Kidney (tissue), 14 donors: ENCODE measurements around the gene DIS3L2. TPM values are rescaled to one million over a fixed set of nuclear protein-coding genes. Genes with fewer than 3 reads are reported as not detected.
A peak's percentile ranks its signal among the peaks of the same experiment; 100 is the strongest.
"Not testable (repeated sequence)": the region's sequence is repeated elsewhere in the genome, so short reads cannot be mapped to it uniquely, and the experiment has no call there.

Source experiments
- DNase-seq, 5 donors: peaks; one replicate each; pipeline ENCODE4 v3.0.0-alpha.2; 2013 to 2020
- FAIRE-seq: peaks from 2 replicates; lab custom pipeline; 2012; peaks lifted over from hg19 to GRCh38; lab: Jason Lieb, UNC
- H3K27ac ChIP-seq, 2 donors: one replicate each; pipeline ENCODE4 v1.7.0; 2013; ENCODE audit warnings: low read depth in 2 of 2, low read length in 2 of 2, inconsistent platforms in 1 of 2
- H3K27me3 ChIP-seq: one replicate; pipeline ENCODE4 v1.7.1; 2013; ENCODE audit warnings: low read length, inconsistent platforms; ENCODE audit not compliant: control insufficient read depth, insufficient read depth
- H3K36me3 ChIP-seq, 3 donors: one replicate each; pipeline versions ENCODE4 v1.7.0 to v1.7.1; 2013; ENCODE audit warnings: low read length in 3 of 3, control low read depth in 1 of 3, inconsistent platforms in 1 of 3; ENCODE audit not compliant: insufficient read depth in 3 of 3, control insufficient read depth in 2 of 3
- H3K4me1 ChIP-seq, 3 donors: one replicate each; pipeline versions ENCODE4 v1.7.0 to v1.7.1; 2013; ENCODE audit warnings: low read length in 3 of 3, inconsistent platforms in 1 of 3, low read depth in 1 of 3; ENCODE audit not compliant: control insufficient read depth in 2 of 3, insufficient read depth in 2 of 3
- H3K4me3 ChIP-seq, 3 donors: one replicate each; pipeline versions ENCODE4 v1.7.0 to v1.8.1; 2013; ENCODE audit warnings: low read length in 3 of 3, control low read depth in 1 of 3, inconsistent platforms in 1 of 3
- H3K9ac ChIP-seq, 3 donors: one replicate each; pipeline versions ENCODE4 v1.7.0 to v1.7.1; 2013; ENCODE audit warnings: low read length in 3 of 3, control low read depth in 1 of 3, inconsistent platforms in 1 of 3
- H3K9me3 ChIP-seq, 3 donors: one replicate each; pipeline versions ENCODE4 v1.7.0 to v1.7.1; 2013; ENCODE audit warnings: low read length in 3 of 3, control low read depth in 1 of 3, inconsistent platforms in 1 of 3; ENCODE audit not compliant: control insufficient read depth in 2 of 3, insufficient read depth in 1 of 3
- intact Hi-C: fragments of 100-400 bp; cut with DNase I; formaldehyde crosslinking; loops from one replicate; pipeline ENCODE4 v1.11.1; 2022
- polyA plus RNA-seq: library from polyadenylated mRNA; stranded (reverse); fragments of 350-450 nt; fragmentation: Illumina TruSeq; extraction: RNeasy Lipid Tissue Mini Kit (QIAGEN cat#74804); gene quantifications from one replicate; pipeline ENCODE4 v1.2.3, GENCODE V29; 2014; ENCODE audit warnings: low read depth, low replicate concordance; ENCODE audit not compliant: insufficient read depth
- total RNA-seq: library from RNA; stranded (reverse); fragmentation: NEBNext Ultra II Directional; extraction: Animal tissue kit (Norgen Biotek cat#: 25700); gene quantifications from one replicate; pipeline ENCODE4 v1.2.1, GENCODE V29; 2021
- TF ChIP-seq, protein P1 (sequence below): IDR thresholded peaks from 3 replicates; pipeline ENCODE4 v1.5.1; 2012; ENCODE audit warnings: mild to moderate bottlenecking, moderate library complexity, borderline replicate concordance; ENCODE audit not compliant: insufficient read depth; ENCODE audit errors: extremely low read depth
- donor health status: control.
- donor health status: control.
- donor health status: control.
- donor health status: control.
- donor health status: control.
- donor health status: DM: yes; HTN: yes; CAD: no.
- donor health status: Normal renal cell carcinoma (clear cell type).

Gene DIS3L2
- total and polyA plus RNA-seq, 2 donors from 2014 or later: 12.3 to 47.7 TPM

DNA sequence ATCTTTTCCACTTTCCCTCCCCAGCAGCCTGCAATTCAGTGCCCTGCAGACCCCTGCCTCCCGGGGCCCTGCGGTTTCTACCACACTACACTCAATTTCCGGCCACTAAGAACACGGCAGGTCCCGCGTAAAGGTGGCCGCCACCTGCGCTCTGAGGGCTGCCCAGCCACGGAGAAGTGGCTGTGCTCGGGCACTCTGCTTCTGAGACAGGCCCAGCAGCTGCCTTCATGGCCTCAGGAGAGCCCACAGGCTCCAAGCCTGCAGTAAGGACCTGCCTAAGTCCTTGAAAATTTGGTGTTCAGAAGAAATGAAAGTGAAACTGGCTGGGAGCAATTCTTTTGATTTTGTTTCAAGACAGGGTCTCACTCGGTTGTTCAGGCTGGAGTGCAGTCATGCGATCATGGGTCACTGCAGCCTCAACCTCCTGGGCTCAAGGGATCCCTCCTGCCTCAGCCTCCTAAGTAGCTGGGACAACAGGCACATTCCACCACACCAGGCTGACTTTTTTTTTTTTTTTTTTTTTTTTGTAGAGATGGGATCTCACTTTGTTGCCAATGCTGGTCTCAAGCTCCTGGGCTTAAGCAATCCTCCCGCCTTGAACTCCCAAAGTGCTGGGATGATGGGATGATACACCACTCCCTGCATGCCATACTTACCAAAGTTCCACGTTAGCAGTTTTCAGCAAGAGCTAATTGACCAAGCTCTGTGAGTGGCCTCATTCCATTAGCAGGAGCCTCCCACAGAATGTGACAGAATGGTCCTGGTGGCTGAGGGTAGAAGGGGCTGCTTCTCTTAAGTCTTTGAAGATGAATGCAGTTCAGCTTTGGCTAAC lies 402.5 kb downstream of the DIS3L2 start:
- Histone ChIP-seq H3K4me1 (no peaks in the 10 kb centered on the region), H3K27ac (no peak overlapping the region), H3K9me3 (no peaks in the 10 kb centered on the region), H3K4me3 (no peak overlapping the region), H3K27me3 (no peaks in the 10 kb centered on the region), H3K9ac (no peak overlapping the region), H3K36me3 (no peaks in the 10 kb centered on the region)
- TF ChIP-seq, protein P1, sequence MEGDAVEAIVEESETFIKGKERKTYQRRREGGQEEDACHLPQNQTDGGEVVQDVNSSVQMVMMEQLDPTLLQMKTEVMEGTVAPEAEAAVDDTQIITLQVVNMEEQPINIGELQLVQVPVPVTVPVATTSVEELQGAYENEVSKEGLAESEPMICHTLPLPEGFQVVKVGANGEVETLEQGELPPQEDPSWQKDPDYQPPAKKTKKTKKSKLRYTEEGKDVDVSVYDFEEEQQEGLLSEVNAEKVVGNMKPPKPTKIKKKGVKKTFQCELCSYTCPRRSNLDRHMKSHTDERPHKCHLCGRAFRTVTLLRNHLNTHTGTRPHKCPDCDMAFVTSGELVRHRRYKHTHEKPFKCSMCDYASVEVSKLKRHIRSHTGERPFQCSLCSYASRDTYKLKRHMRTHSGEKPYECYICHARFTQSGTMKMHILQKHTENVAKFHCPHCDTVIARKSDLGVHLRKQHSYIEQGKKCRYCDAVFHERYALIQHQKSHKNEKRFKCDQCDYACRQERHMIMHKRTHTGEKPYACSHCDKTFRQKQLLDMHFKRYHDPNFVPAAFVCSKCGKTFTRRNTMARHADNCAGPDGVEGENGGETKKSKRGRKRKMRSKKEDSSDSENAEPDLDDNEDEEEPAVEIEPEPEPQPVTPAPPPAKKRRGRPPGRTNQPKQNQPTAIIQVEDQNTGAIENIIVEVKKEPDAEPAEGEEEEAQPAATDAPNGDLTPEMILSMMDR: no peak
- intact Hi-C loops: no loop called here
- DNase-seq (peak in 1 of 5 donors; percentile 48), FAIRE-seq (no peak)

DNA sequence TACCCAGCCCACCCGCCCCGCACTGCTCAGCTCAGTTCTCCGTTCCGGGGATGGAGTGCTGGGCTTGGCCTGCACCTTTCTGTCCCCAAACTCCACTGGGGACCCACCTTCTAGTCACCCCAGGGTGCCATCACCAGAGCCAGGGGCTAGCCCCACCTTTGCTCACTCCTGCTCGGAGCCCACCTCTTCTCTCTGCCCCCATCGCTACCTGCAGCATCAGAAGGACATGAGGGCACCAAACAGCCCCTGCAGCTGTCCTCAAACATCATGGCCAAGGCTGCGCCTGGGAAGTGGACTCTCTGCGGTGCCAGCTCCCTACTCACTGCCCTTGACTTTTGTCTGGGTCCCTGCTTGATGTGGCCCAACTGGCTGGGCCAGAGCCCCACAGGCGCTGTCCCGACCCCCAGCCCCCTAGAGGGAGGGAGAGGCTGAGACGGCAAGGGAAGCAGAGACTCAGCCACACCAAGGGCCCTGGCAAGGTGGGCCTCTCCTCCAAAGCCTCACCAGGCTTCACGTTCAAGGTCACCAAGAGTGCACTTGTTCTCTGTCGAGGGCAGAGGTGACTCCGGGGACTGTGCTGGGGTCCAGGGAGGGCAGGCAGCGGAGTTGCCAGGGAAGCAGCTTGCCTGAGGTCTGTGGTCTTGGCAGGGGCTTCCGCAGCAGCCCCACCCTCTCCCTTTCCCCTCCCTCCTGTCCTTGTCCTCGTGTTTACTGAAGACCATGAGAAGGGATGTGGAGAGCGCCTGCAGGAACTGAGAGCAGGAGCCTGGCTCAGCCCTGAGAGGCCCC lies 403.5 kb downstream of the DIS3L2 start:
- H3K4me1 ChIP-seq, H3K4me3 ChIP-seq, intact Hi-C loops, H3K9ac ChIP-seq, FAIRE-seq, H3K27ac ChIP-seq, H3K36me3 ChIP-seq, DNase-seq, H3K9me3 ChIP-seq, H3K27me3 ChIP-seq: not testable (repeated sequence)

DNA sequence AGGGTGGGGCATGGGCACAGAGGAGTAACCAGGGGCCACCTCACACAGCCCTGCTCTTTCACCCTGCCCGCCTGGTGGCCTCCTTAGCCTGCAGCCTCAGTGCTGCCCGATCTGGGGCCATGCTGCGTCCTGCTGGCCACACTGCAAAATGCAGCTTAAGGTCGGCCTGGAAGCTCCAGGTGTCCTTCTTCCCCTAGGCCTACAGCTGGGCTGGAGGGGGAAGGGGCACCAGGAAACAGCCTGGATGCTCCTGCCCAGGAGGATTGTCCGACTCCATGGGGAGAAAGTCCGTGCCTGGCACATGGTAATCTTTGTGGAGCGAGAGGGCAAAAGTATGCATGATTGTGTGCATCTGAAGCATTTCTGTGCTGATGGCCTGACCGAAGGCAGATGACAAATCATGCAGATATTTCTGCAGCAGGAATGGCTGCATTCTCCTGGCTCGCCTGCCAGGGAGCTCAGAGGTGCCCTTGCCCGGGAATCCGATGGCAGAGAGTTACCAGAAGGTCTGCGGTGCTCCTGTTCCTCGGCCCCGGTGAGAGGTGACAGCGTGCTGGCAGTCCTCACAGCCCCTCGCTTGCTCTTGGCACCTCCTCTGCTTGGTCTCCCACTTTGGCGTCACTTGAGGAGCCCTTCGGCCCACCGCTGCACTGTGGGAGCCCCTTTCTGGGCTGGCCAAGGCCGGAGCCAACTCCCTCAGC lies 404.3 kb downstream of the DIS3L2 start:
- H3K9ac ChIP-seq: no peak overlapping the region
- peak in 1 of 5 donors; percentile 35 for DNase-seq
- TF ChIP-seq, protein P1: no peak
- H3K27ac ChIP-seq: no peak overlapping the region
- intact Hi-C loops: no loop called here
- H3K9me3 ChIP-seq: no peaks in the 10 kb centered on the region
- FAIRE-seq: no peak
- H3K4me1 ChIP-seq: no peaks in the 10 kb centered on the region
- no peak overlapping the region for H3K4me3 ChIP-seq
- no peaks in the 10 kb centered on the region for H3K36me3 ChIP-seq
- H3K27me3 ChIP-seq: no peaks in the 10 kb centered on the region

DNA sequence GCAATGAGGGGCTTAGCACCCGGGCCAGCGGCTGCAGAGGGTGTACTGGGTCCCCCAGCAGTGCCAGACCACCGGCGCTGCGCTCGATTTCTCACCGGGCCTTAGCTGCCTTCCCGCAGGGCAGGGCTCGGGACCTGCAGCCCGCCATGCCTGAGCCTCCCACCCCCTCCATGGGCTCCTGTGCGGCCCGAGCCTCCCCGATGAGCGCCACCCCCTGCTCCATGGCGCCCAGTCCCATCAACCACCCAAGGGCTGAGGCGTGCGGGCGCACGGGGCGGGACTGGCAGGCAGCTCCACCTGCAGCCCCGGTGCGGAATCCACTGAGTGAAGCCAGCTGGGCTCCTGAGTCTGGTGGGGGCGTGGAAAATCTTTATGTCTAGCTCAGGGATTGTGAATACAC lies 404.9 kb downstream of the DIS3L2 start:
- H3K4me1 ChIP-seq, H3K9ac ChIP-seq, H3K9me3 ChIP-seq, intact Hi-C loops, H3K27me3 ChIP-seq, DNase-seq, FAIRE-seq, H3K27ac ChIP-seq, H3K4me3 ChIP-seq, H3K36me3 ChIP-seq: not testable (repeated sequence)
